Hepatocyte (in vitro differentiated cells): Measurements from ENCODE around the gene UNC5CL. TPM values are rescaled to one million over a fixed set of nuclear protein-coding genes. Genes with fewer than 3 reads are reported as not detected.

Source experiments
- DNase-seq: peaks from one replicate; pipeline ENCODE4 v3.0.0-alpha.2; 2016; ENCODE audit warnings: low spot score
- H2AFZ ChIP-seq: fragments of 200-600 bp; sonication (generic); 2 replicates; pipeline ENCODE4 v1.6.0; 2016; ENCODE audit warnings: antibody characterized with exemption, mild to moderate bottlenecking
- H3K27ac ChIP-seq: fragments of 200-600 bp; sonication (generic); 2 replicates; pipeline ENCODE4 v1.5.1; 2016; ENCODE audit warnings: mild to moderate bottlenecking
- H3K27me3 ChIP-seq: fragments of 200-600 bp; sonication (generic); 2 replicates; pipeline ENCODE4 v1.6.1; 2016
- H3K36me3 ChIP-seq: fragments of 200-600 bp; sonication (generic); replicated peaks from 2 replicates; pipeline ENCODE4 v1.5.1; 2016; ENCODE audit warnings: low read depth; ENCODE audit not compliant: insufficient read depth
- H3K4me1 ChIP-seq: fragments of 200-600 bp; sonication (generic); 2 replicates; pipeline ENCODE4 v1.5.1; 2016; ENCODE audit warnings: mild to moderate bottlenecking, moderate library complexity; ENCODE audit not compliant: insufficient read depth
- H3K4me2 ChIP-seq: fragments of 200-600 bp; sonication (generic); 2 replicates; pipeline ENCODE4 v1.6.0; 2016
- H3K4me3 ChIP-seq: fragments of 200-600 bp; sonication (generic); 2 replicates; pipeline ENCODE4 v1.5.1; 2016; ENCODE audit warnings: mild to moderate bottlenecking
- H3K79me2 ChIP-seq: fragments of 200-600 bp; sonication (generic); 2 replicates; pipeline ENCODE4 v1.6.0; 2017; ENCODE audit warnings: mild to moderate bottlenecking
- H3K9me2 ChIP-seq: fragments of 200-600 bp; sonication (generic); replicated peaks from 2 replicates; pipeline ENCODE4 v1.6.0; 2017; ENCODE audit warnings: mild to moderate bottlenecking; ENCODE audit not compliant: insufficient read depth
- H3K9me3 ChIP-seq: fragments of 200-600 bp; sonication (generic); 2 replicates; pipeline ENCODE4 v1.5.1; 2016; ENCODE audit warnings: low read depth, mild to moderate bottlenecking
- H4K20me1 ChIP-seq: fragments of 200-600 bp; sonication (generic); 2 replicates; pipeline ENCODE4 v1.6.0; 2016; ENCODE audit warnings: mild to moderate bottlenecking; ENCODE audit not compliant: insufficient read depth, poor library complexity, severe bottlenecking
- CTCF ChIP-seq: fragments of 200-600 bp; sonication (generic); IDR thresholded peaks from 2 replicates; pipeline ENCODE4 v1.5.1; 2016; ENCODE audit warnings: antibody characterized with exemption, mild to moderate bottlenecking; ENCODE audit not compliant: poor library complexity
- EZH2 ChIP-seq: fragments of 200-600 bp; sonication (generic); IDR thresholded peaks from 2 replicates; pipeline ENCODE4 v1.6.1; 2016; ENCODE audit warnings: antibody characterized with exemption, mild to moderate bottlenecking, borderline replicate concordance
- EZH2phosphoT487 ChIP-seq: fragments of 200-600 bp; sonication (generic); IDR thresholded peaks from one replicate; pipeline ENCODE4 v1.6.1; 2018; ENCODE audit warnings: antibody characterized with exemption, mild to moderate bottlenecking, low read depth, moderate library complexity; ENCODE audit not compliant: unreplicated experiment, severe bottlenecking
- WGBS: methylation state at CpG from one replicate; pipeline ENCODE4 v1.1.6; 2016; ENCODE audit warnings: low lambda C conversion rate; ENCODE audit errors: missing lambda C conversion rate; 5-methylcytosine and 5-hydroxymethylcytosine counted together
- polyA plus RNA-seq: library from polyadenylated mRNA; unstranded; fragments of >200 nt; fragmentation: Nextera tagmentation; extraction: Ambion mirVana; gene quantifications from 2 replicates; pipeline ENCODE4 v1.2.1, GENCODE V29; 2016
- total RNA-seq: library from RNA; depleted of rRNA; stranded (reverse); fragments of >200 nt; gene quantifications from 2 replicates; pipeline ENCODE4 v1.2.3, GENCODE V29; 2014

UNC5CL gene
- total and polyA plus RNA-seq, 2 experiments from 2014 or later: 37.1 to 42.9 TPM

- Histone ChIP-seq H3K27ac (peak within 1 kb of the TSS; percentile 95), H3K4me3 (no peak within 1 kb of the TSS)
These were observed 14.0 kb upstream of the UNC5CL start, which contains the start of gene APOBEC2 for GRCh38 chr6:41053041-41053440. APOBEC2 (plus strand) TSS chr6:41053202; CDS start chr6:41053348, 146 bp downstream.

GRCh38 chr6:41051873-41052272, 12.9 kb upstream of the UNC5CL start:
- no peak overlapping the region for H3K4me2 ChIP-seq
- no peaks in the 10 kb centered on the region for H3K9me2 ChIP-seq
- no peaks in the 10 kb centered on the region for H3K27me3 ChIP-seq
- no peak overlapping the region for H3K4me3 ChIP-seq
- no peak overlapping the region for H2AFZ ChIP-seq
- peaks cover 77% of the 10 kb centered on the region for H3K4me1 ChIP-seq
- TF ChIP-seq CTCF (no peak), EZH2phosphoT487 (no peak), EZH2 (no peak)
- DNase-seq: no peak
- H3K27ac ChIP-seq: peak overlapping the region; percentile 45
- no peaks in the 10 kb centered on the region for H4K20me1 ChIP-seq
- H3K36me3 ChIP-seq: no peaks in the 10 kb centered on the region
- no peaks in the 10 kb centered on the region for H3K79me2 ChIP-seq
- H3K9me3 ChIP-seq: no peaks in the 10 kb centered on the region
- WGBS: 79% methylated on average over 5 of the region's 5 CpGs

More at GRCh38 chr6:41053041-41053440, 14.0 kb upstream of the UNC5CL start, which contains the start of gene APOBEC2:
- no peak for TF ChIP-seq EZH2phosphoT487
- no peak for TF ChIP-seq EZH2
- TF ChIP-seq CTCF: no peak
- no peak for DNase-seq
- Histone ChIP-seq H3K9me2 (no peaks in the 10 kb centered on the region), H4K20me1 (no peaks in the 10 kb centered on the region), H3K9me3 (no peaks in the 10 kb centered on the region), H3K36me3 (no peaks in the 10 kb centered on the region), H3K4me1 (peaks cover 73% of the 10 kb centered on the region), H3K27me3 (no peaks in the 10 kb centered on the region), H3K4me2 (no peak within 1 kb of the TSS), H3K79me2 (no peaks in the 10 kb centered on the region), H2AFZ (no peak within 1 kb of the TSS)
- 56% methylated on average over 5 of the region's 5 CpGs for WGBS

DNA sequence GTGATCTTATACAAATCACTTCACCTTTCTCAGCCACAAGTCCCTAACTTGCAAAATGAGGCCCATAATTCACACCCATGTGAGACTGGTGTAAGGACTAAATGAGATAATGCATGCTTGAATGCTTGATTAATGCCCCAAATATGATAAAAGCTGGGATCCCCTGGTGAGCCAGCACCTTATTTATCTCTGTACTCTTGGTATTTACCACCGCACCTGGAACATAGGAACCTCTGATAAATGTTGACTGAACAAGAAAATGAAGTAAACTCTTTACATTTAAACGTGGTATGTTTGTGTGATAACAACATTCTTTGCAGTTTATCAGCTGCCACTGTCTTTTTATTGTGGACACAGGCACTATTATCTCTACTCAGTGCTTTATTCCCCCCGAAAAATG, 11.5 kb upstream of the UNC5CL start:
- no peak for DNase-seq
- WGBS: 32% methylated on average over 3 of the region's 3 CpGs
- Histone ChIP-seq H3K4me3 (no peak overlapping the region), H3K4me2 (no peak overlapping the region), H3K4me1 (peaks cover 77% of the 10 kb centered on the region), H3K27ac (peak overlapping the region; percentile 72), H3K9me2 (no peaks in the 10 kb centered on the region), H3K27me3 (no peaks in the 10 kb centered on the region), H3K36me3 (no peaks in the 10 kb centered on the region), H2AFZ (no peak overlapping the region), H3K79me2 (no peaks in the 10 kb centered on the region), H3K9me3 (no peaks in the 10 kb centered on the region), H4K20me1 (no peaks in the 10 kb centered on the region)
- no peak for TF ChIP-seq EZH2phosphoT487
- no peak for TF ChIP-seq EZH2
- TF ChIP-seq CTCF: no peak

DNA sequence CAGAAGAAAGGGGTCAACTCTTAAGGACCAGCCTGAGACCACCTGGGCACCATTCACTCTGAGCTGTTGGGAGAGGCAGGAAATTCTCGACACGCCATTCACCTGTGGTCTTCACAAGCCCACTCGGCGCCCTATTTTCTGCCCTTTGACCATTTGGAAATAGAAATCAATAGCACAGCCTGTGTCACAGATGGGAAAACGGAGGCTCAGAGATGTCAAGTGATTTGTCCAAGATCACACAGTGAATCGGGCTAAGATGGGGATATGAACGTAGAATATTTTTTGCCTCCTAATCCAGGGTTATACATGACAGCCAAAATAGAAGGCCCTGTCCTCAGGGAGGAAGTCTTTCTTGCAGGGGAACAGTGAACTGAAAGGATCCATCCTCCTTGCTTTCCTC, 10.9 kb upstream of the UNC5CL start:
- Histone ChIP-seq H3K27me3 (no peaks in the 10 kb centered on the region), H3K36me3 (no peaks in the 10 kb centered on the region), H3K9me2 (no peaks in the 10 kb centered on the region), H3K4me1 (peaks cover 77% of the 10 kb centered on the region), H2AFZ (no peak overlapping the region), H3K9me3 (no peaks in the 10 kb centered on the region), H3K79me2 (no peaks in the 10 kb centered on the region), H3K27ac (peak overlapping the region; percentile 72), H3K4me2 (peak overlapping the region; percentile 6), H3K4me3 (no peak overlapping the region), H4K20me1 (no peaks in the 10 kb centered on the region)
- WGBS: 82% methylated on average over 7 of the region's 7 CpGs
- no peak for DNase-seq
- TF ChIP-seq EZH2phosphoT487: no peak
- TF ChIP-seq CTCF: no peak
- TF ChIP-seq EZH2: no peak
